ENCODE data around the gene HOXB8. TPM values are rescaled to one million over a fixed set of nuclear protein-coding genes. Genes with fewer than 3 reads are reported as not detected.

Gene HOXB8
- total RNA-seq, 4 donors from 2014 or later = 1.4 TPM; not detected in 3

- no peak for TF ChIP-seq POLR2A (IDR thresholded peaks at IDR 0.05)
- TF ChIP-seq CTCF (IDR thresholded peaks at IDR 0.05) = no peak
- Histone ChIP-seq H3K36me3 (no peaks in the 10 kb centered on the region), H3K4me3 (replicated peaks in 1 of 3) (no peak overlapping the region), H3K27me3 (peaks cover 80% of the 10 kb centered on the region), H3K4me1 (peaks cover 0 to 22% of the 10 kb centered on the region in 2 donors), H3K27ac (no peak overlapping the region), H3K9me3 (no peaks in the 10 kb centered on the region)
- no peak for DNase-seq
- 21 to 40% methylated on average over 26 of the region's 26 CpGs for whole genome bisulfite sequencing, 2 donors
- intact Hi-C loops (cut with DNase I) = no loop called here
These were observed 35.1 kb downstream of the HOXB8 start for GRCh38 chr17:48579760-48580554.

- Histone ChIP-seq H3K9me3 (no peaks in the 10 kb centered on the region), H3K36me3 (no peaks in the 10 kb centered on the region), H3K4me3 (replicated peaks in 1 of 3) (no peak overlapping the region), H3K27ac (no peak overlapping the region), H3K4me1 (peaks cover 0 to 20% of the 10 kb centered on the region in 2 donors), H3K27me3 (peaks cover 79% of the 10 kb centered on the region)
- intact Hi-C loops (cut with DNase I) = no loop called here
- TF ChIP-seq CTCF (IDR thresholded peaks at IDR 0.05) (no peak), POLR2A (IDR thresholded peaks at IDR 0.05) (no peak)
- DNase-seq = no peak
- WGBS, 2 donors = 18 to 45% methylated on average over 7 of the region's 7 CpGs
These were observed 35.7 kb downstream of the HOXB8 start for GRCh38 chr17:48579471-48579759.

GRCh38 chr17:48578616-48579470 lies 36.2 kb downstream of the HOXB8 start:
- H3K4me3 ChIP-seq (replicated peaks in 1 of 3) = peak overlapping the region in 1 of 3 donors; percentile 24
- H3K36me3 ChIP-seq = no peaks in the 10 kb centered on the region
- DNase-seq = no peak
- TF ChIP-seq CTCF (IDR thresholded peaks at IDR 0.05) (no peak), POLR2A (IDR thresholded peaks at IDR 0.05) (no peak)
- intact Hi-C loops (cut with DNase I) = no loop called here
- H3K27me3 ChIP-seq = peaks cover 79% of the 10 kb centered on the region
- WGBS, 2 donors = 10 to 19% methylated on average over 40 to 43 of the region's 43 CpGs
- H3K27ac ChIP-seq = peak overlapping the region in 1 of 3 donors; percentile 21
- peaks cover 0 to 20% of the 10 kb centered on the region in 2 donors for H3K4me1 ChIP-seq
- no peaks in the 10 kb centered on the region for H3K9me3 ChIP-seq

- peak; percentile 41 to 45 for DNase-seq
- H3K4me1 ChIP-seq = peaks cover 0 to 20% of the 10 kb centered on the region in 2 donors
- WGBS, 2 donors = 2% methylated on average over 30 to 33 of the region's 58 CpGs
These were observed 37.0 kb downstream of the HOXB8 start, which contains the start of gene HOXB4 for GRCh38 chr17:48577946-48578615. TSS of gene HOXB4 (minus strand) at chr17:48578350. CDS start at chr17:48578319, 31 bp downstream.

More at GRCh38 chr17:48577946-48578615, 37.0 kb downstream of the HOXB8 start, which contains the start of gene HOXB4:
- no peaks in the 10 kb centered on the region for H3K9me3 ChIP-seq
- peaks cover 77% of the 10 kb centered on the region for H3K27me3 ChIP-seq
- peak within 1 kb of the TSS in 1 of 3 donors; percentile 24 for H3K4me3 ChIP-seq (replicated peaks in 1 of 3)
- peak within 1 kb of the TSS in 2 of 3 donors; percentile 21 to 33 for H3K27ac ChIP-seq
- TF ChIP-seq POLR2A (IDR thresholded peaks at IDR 0.05) (no peak), CTCF (IDR thresholded peaks at IDR 0.05) (no peak)
- H3K36me3 ChIP-seq = no peaks in the 10 kb centered on the region
- intact Hi-C loops (cut with DNase I) = no loop called here
